A673 (cell line): ENCODE measurements around the gene ABO. TPM values are rescaled to one million over a fixed set of nuclear protein-coding genes. Genes with fewer than 3 reads are reported as not detected.
"Not testable (repeated sequence)": the region's sequence is repeated elsewhere in the genome, so short reads cannot be mapped to it uniquely, and the experiment has no call there.

Source experiments
- BruUV-seq: library from RNA; stranded (reverse); fragments of 400-500 nt; replicated peaks from 2 replicates; lab custom pipeline; 2021; lab: Mats Ljungman, UMichigan
- CTCF ChIA-PET: fragments of 300-600 bp; sonication (Branson Sonifier 250); formaldehyde crosslinking; loops from one replicate; lab custom pipeline; 2022; ENCODE audit warnings: antibody characterized with exemption; lab: Charles Lee
- POLR2A ChIA-PET: fragments of 300-600 bp; sonication (Branson Sonifier 250); formaldehyde crosslinking; loops from one replicate; lab custom pipeline; 2022; ENCODE audit warnings: antibody characterized with exemption; ENCODE audit not compliant: low non-redundant PET; lab: Charles Lee
- DNase-seq: peaks from one replicate; pipeline ENCODE4 v3.0.0-alpha.2; 2015; ENCODE audit warnings: low spot score
- H3K27ac ChIP-seq: fragments of 200-600 bp; sonication (generic); 2 replicates; pipeline ENCODE4 v1.5.1; 2016; ENCODE audit warnings: mixed run types, low read depth, mild to moderate bottlenecking, mixed read lengths, antibody characterized with exemption, low read length; ENCODE audit not compliant: poor library complexity, severe bottlenecking
- H3K27me3 ChIP-seq: fragments of 200-600 bp; sonication (generic); replicated peaks from 2 replicates; pipeline ENCODE4 v1.6.1; 2017; ENCODE audit warnings: mixed run types, low read depth, mild to moderate bottlenecking, mixed read lengths, antibody characterized with exemption, low read length; ENCODE audit not compliant: insufficient read depth, poor library complexity
- H3K36me3 ChIP-seq: fragments of 200-600 bp; sonication (generic); 2 replicates; pipeline ENCODE4 v1.6.1; 2016; ENCODE audit warnings: mixed run types, mild to moderate bottlenecking, mixed read lengths, antibody characterized with exemption, low read length; ENCODE audit not compliant: insufficient read depth, poor library complexity, severe bottlenecking
- H3K4me1 ChIP-seq: fragments of 200-600 bp; sonication (generic); 2 replicates; pipeline ENCODE4 v1.6.1; 2017; ENCODE audit warnings: mixed run types, mild to moderate bottlenecking, mixed read lengths, antibody characterized with exemption, low read length; ENCODE audit not compliant: insufficient read depth, poor library complexity, severe bottlenecking
- H3K4me3 ChIP-seq: fragments of 200-600 bp; sonication (generic); 2 replicates; pipeline ENCODE4 v1.5.1; 2016; ENCODE audit warnings: low read depth, mixed run types, mild to moderate bottlenecking, mixed read lengths, low read length; ENCODE audit not compliant: poor library complexity, severe bottlenecking
- H3K9me3 ChIP-seq: fragments of 200-600 bp; sonication (generic); 2 replicates; pipeline ENCODE4 v1.6.1; 2016; ENCODE audit warnings: mixed run types, low read depth, mild to moderate bottlenecking, mixed read lengths, antibody characterized with exemption, low read length; ENCODE audit not compliant: poor library complexity, severe bottlenecking
- CTCF ChIP-seq: fragments of 300-800, 200-600 bp; sonication (generic); conservative IDR thresholded peaks from 2 replicates; pipeline ENCODE4 v1.5.1; 2017; ENCODE audit warnings: low read depth, mild to moderate bottlenecking, antibody characterized with exemption, low read length, moderate library complexity, mixed read lengths
- EZH2 ChIP-seq: fragments of 200-600 bp; sonication (generic); IDR thresholded peaks from 2 replicates; pipeline ENCODE4 v1.6.1; 2017; ENCODE audit warnings: borderline replicate concordance, low read depth, mild to moderate bottlenecking, mixed read lengths, antibody characterized with exemption, low read length; ENCODE audit not compliant: poor library complexity, severe bottlenecking
- intact Hi-C: fragments of 100-400 bp; cut with micrococcal nuclease; formaldehyde crosslinking; loops from one replicate; pipeline ENCODE4 v1.10.0; 2022; ENCODE audit not compliant: unreplicated experiment
- total RNA-seq: library from RNA; stranded (reverse); gene quantifications from 2 replicates; pipeline ENCODE4 v1.2.3, GENCODE V29; 2021

Gene ABO
- total RNA-seq, 1 experiment from 2014 or later, result not detected

- Histone ChIP-seq H3K27ac (no peak overlapping the region), H3K36me3 (no peaks in the 10 kb centered on the region), H3K4me3 (no peak overlapping the region), H3K27me3 (peaks cover 29% of the 10 kb centered on the region), H3K4me1 (no peaks in the 10 kb centered on the region), H3K9me3 (no peaks in the 10 kb centered on the region)
- BruUV-seq, result no TSS peak
- ChIA-PET POLR2A (no interaction called here), CTCF (no interaction called here)
- intact Hi-C loops, result no loop called here
- no peak for DNase-seq
- TF ChIP-seq CTCF (no peak), EZH2 (no peak)
Observed at GRCh38 chr9:133207540-133208170, 67.3 kb downstream of the ABO start.

DNA sequence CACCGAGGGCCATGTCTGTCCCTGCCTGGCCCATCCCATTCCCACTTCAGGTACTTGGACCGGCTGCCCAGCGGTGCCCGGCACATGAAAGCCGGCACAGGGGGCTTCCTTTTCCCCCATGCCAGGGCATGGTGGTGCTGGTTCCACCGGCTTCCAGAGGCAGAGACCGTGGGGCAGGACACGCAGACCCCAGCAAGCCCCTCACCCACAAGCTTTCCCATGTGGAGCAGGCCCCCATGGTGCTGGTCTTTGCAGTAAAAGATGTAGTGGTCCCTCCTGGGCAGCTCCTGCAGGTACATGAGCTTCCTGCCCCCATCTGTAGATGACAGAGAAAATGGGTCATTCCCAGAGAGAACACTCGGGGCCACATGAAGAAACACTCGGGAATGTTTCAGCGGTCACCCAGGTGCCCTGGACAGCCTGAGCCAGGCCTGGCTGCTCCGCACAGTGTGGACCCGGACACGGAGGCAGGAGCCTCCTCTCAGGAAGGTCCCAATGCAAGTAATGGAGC is 67.9 kb downstream of the ABO start:
- DNase-seq, result no peak
- Histone ChIP-seq H3K4me1 (no peaks in the 10 kb centered on the region), H3K4me3 (no peak overlapping the region), H3K9me3 (no peaks in the 10 kb centered on the region), H3K27me3 (peaks cover 29% of the 10 kb centered on the region), H3K36me3 (no peaks in the 10 kb centered on the region), H3K27ac (no peak overlapping the region)
- ChIA-PET CTCF (no interaction called here), POLR2A (no interaction called here)
- intact Hi-C loops, result no loop called here
- BruUV-seq, result no TSS peak
- TF ChIP-seq EZH2, result no peak

DNA sequence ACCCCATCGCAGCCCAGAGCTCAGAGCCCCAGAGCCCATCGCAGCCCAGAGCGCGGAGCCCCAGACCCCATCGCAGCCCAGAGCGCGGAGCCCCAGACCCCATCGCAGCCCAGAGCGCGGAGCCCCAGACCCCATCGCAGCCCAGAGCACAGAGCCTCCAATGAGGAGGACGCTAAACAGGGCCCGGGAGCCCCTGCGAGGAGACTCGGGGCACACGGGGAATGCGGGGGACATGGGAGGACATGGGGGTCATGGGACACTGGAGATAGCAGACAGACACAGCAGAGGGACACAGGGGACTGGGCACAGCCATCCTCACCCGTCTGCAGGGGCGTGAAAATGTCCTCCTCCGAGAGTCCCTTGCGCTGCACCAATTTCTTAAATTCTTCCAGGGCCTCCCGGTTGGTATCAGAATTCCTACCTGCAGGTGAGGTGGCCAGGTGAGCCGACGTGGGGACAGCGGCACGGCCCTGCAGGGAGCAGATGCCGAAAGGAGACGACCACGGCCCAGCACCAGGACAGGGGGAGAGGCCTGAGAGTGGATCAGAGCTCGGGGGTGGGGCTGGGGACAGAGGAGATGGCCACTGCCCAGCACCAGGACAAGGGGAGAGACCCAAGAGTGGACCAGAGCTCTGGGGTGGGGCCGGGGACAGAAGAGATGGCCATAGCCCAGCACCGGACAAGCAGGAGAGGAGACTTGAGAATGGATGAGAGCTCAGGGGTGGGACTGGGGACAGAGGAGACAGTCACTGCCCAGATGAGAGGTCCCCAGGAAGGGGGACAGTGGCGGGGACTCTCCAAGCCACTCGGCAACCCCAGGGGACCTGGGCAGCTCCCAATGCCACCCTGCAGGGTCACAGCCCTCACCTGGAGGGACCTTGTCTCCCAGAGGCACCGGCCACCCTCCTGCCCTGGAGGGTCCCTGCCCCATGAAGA is 68.7 kb downstream of the ABO start:
- TF ChIP-seq CTCF (no peak), EZH2 (no peak)
- no peak overlapping the region for H3K4me3 ChIP-seq
- no peak for DNase-seq
- H3K27me3 ChIP-seq, result peaks cover 32% of the 10 kb centered on the region
- no peak overlapping the region for H3K27ac ChIP-seq
- CTCF ChIA-PET, result no interaction called here
- intact Hi-C loops, result no loop called here
- H3K9me3 ChIP-seq, result no peaks in the 10 kb centered on the region
- no peaks in the 10 kb centered on the region for H3K36me3 ChIP-seq
- POLR2A ChIA-PET, result no interaction called here
- H3K4me1 ChIP-seq, result no peaks in the 10 kb centered on the region
- BruUV-seq, result no TSS peak

DNA sequence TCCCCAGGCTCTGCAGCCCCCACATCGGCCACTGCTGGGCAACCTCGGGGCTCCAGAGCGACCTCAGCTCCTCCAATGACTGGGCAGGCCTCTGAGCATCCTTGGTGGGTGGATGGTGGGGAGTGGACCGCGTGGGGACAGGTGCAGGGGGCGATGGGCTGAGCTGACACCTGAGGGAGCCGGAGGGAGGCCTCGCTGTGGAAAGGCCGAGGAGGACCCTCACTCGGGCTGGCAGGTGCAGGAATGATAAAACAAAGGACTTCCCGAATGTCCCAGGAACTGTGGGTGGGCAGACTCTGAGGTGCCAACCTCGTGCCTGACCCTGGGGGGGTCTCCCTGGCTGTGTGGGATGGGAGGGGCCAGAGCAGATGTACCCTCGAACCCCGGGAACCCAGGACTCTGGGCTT is 69.5 kb downstream of the ABO start:
- intact Hi-C loops, H3K36me3 ChIP-seq, H3K4me3 ChIP-seq, H3K4me1 ChIP-seq, DNase-seq, H3K9me3 ChIP-seq, CTCF ChIA-PET, H3K27ac ChIP-seq, BruUV-seq, POLR2A ChIA-PET: not testable (repeated sequence)
- peaks cover 33% of the 10 kb centered on the region for H3K27me3 ChIP-seq
